ENCODE measurements around the gene IRF4.
A peak's percentile ranks its signal among the peaks of the same experiment; 100 is the strongest.
"Not testable (repeated sequence)": the region's sequence is repeated elsewhere in the genome, so short reads cannot be mapped to it uniquely, and the experiment has no call there.

The IRF4 gene

GRCh38 chr6:374956-375355 lies 16.6 kb upstream of the IRF4 start (continued):
- TF ChIP-seq PATZ1 (tag by site-specific recombination; IDR thresholded peaks at IDR 0.05) (no peak), ZNF530 (tag by site-specific recombination; IDR thresholded peaks at IDR 0.05; ENCODE audit: low read depth) (no peak), ZNF704 (tag by site-specific recombination; IDR thresholded peaks at IDR 0.05) (no peak), ZNF391 (tag by site-specific recombination; IDR thresholded peaks at IDR 0.05; ENCODE audit: borderline replicate concordance, low read depth) (no peak)

GRCh38 chr6:376827-377640 lies 14.5 kb upstream of the IRF4 start:
- Histone ChIP-seq H3K27ac (ENCODE audit: extremely low read depth, low read depth, low read length) (no peak overlapping the region), H3K4me3 (ENCODE audit: low read depth, low read length) (no peak overlapping the region), H3K4me1 (ENCODE audit: control insufficient read depth, insufficient read depth, low read length) (no peaks in the 10 kb centered on the region), H3K36me3 (ENCODE audit: control insufficient read depth in 2 of 2, insufficient read depth in 1 of 2, low read length in 2 of 2) (no peaks in the 10 kb centered on the region), H3K9me3 (ENCODE audit: control insufficient read depth, insufficient read depth, low read depth, low read length) (no peaks in the 10 kb centered on the region)
- POLR2A ChIA-PET: no interaction called here
- TF ChIP-seq ZNF670 (tag by site-specific recombination; IDR thresholded peaks at IDR 0.05; ENCODE audit: low read depth): no peak
- TF ChIP-seq ZBTB8A (tag by site-specific recombination; IDR thresholded peaks at IDR 0.05): peak; percentile 33; the same call in 1 of the 2 replicates
- CTCF ChIA-PET: no interaction called here

GRCh38 chr6:377641-378020 lies 13.9 kb upstream of the IRF4 start:
- H3K9me3 ChIP-seq (ENCODE audit: control insufficient read depth, insufficient read depth, low read depth, low read length); H3K36me3 ChIP-seq (ENCODE audit: control insufficient read depth in 2 of 2, insufficient read depth in 1 of 2, low read length in 2 of 2); CTCF ChIA-PET; H3K4me3 ChIP-seq (ENCODE audit: low read depth, low read length); H3K4me1 ChIP-seq (ENCODE audit: control insufficient read depth, insufficient read depth, low read length); POLR2A ChIA-PET; H3K27ac ChIP-seq (ENCODE audit: extremely low read depth, low read depth, low read length): not testable (repeated sequence)

GRCh38 chr6:378090-378957 lies 13.2 kb upstream of the IRF4 start:
- Histone ChIP-seq H3K9me3 (ENCODE audit: control insufficient read depth, insufficient read depth, low read depth, low read length) (no peaks in the 10 kb centered on the region), H3K4me3 (ENCODE audit: low read depth, low read length) (no peak overlapping the region), H3K4me1 (ENCODE audit: control insufficient read depth, insufficient read depth, low read length) (no peaks in the 10 kb centered on the region), H3K27ac (ENCODE audit: extremely low read depth, low read depth, low read length) (no peak overlapping the region), H3K36me3 (ENCODE audit: control insufficient read depth in 2 of 2, insufficient read depth in 1 of 2, low read length in 2 of 2) (no peaks in the 10 kb centered on the region)
- TF ChIP-seq ZNF501 (tag by site-specific recombination; IDR thresholded peaks at IDR 0.05): no peak
- no peak for TF ChIP-seq ZBTB48 (tag by site-specific recombination; IDR thresholded peaks at IDR 0.05)
- TF ChIP-seq MZF1 (tag by site-specific recombination; IDR thresholded peaks at IDR 0.05; ENCODE audit: borderline replicate concordance): no peak
- POLR2A ChIA-PET: no interaction called here
- CTCF ChIA-PET: no interaction called here

- ChIA-PET POLR2A (no interaction called here), CTCF (no interaction called here)
- Histone ChIP-seq H3K36me3 (ENCODE audit: control insufficient read depth in 2 of 2, insufficient read depth in 1 of 2, low read length in 2 of 2) (no peaks in the 10 kb centered on the region), H3K27ac (ENCODE audit: extremely low read depth, low read depth, low read length) (no peak overlapping the region), H3K4me3 (ENCODE audit: low read depth, low read length) (no peak overlapping the region), H3K4me1 (ENCODE audit: control insufficient read depth, insufficient read depth, low read length) (no peaks in the 10 kb centered on the region), H3K9me3 (ENCODE audit: control insufficient read depth, insufficient read depth, low read depth, low read length) (no peaks in the 10 kb centered on the region)
- TF ChIP-seq ZNF785 (tag by site-specific recombination; IDR thresholded peaks at IDR 0.05): no peak
- no peak for TF ChIP-seq PRDM1 (tag by site-specific recombination; IDR thresholded peaks at IDR 0.05)
- no peak for TF ChIP-seq ZFP69B (tag by site-specific recombination; IDR thresholded peaks at IDR 0.05)
- no peak for TF ChIP-seq ZSCAN23 (tag by site-specific recombination; IDR thresholded peaks at IDR 0.05)
- no peak for TF ChIP-seq GLIS1 (tag by site-specific recombination; IDR thresholded peaks at IDR 0.05)
- TF ChIP-seq PATZ1 (tag by site-specific recombination; IDR thresholded peaks at IDR 0.05): no peak
- TF ChIP-seq KLF8 (tag by site-specific recombination; IDR thresholded peaks at IDR 0.05): no peak
- TF ChIP-seq WT1 (tag by site-specific recombination; IDR thresholded peaks at IDR 0.05): no peak
- no peak for TF ChIP-seq ZNF239 (tag by site-specific recombination; IDR thresholded peaks at IDR 0.05)
These were observed 12.6 kb upstream of the IRF4 start for GRCh38 chr6:378958-379409.
